Measurements from ENCODE around the gene AGPS. TPM values are rescaled to one million over a fixed set of nuclear protein-coding genes. Genes with fewer than 3 reads are reported as not detected.

AGPS gene
- total RNA-seq, 1 experiment from 2014 or later, result 43.7 TPM

DNA sequence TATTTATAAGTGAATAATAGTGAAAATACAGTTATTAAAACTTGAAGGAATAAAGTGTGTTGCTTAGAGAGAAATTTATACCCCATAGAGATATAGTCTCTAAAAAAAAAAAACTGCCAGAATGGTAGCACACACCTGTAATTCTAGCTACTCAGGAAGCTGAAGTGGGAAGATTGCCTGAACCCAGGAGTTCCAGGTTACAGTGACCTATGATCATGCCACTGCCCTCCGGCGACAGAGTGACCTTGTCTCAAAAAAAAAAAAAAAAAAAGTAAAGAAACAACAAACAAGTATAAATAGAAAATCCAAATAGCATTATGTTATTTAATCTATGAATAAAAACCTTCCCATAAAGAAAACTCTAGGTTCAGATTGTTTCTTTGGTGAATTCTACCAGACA, 7.4 kb upstream of the AGPS start:
- DNase-seq (ENCODE audit: low read depth), result no peak

DNA sequence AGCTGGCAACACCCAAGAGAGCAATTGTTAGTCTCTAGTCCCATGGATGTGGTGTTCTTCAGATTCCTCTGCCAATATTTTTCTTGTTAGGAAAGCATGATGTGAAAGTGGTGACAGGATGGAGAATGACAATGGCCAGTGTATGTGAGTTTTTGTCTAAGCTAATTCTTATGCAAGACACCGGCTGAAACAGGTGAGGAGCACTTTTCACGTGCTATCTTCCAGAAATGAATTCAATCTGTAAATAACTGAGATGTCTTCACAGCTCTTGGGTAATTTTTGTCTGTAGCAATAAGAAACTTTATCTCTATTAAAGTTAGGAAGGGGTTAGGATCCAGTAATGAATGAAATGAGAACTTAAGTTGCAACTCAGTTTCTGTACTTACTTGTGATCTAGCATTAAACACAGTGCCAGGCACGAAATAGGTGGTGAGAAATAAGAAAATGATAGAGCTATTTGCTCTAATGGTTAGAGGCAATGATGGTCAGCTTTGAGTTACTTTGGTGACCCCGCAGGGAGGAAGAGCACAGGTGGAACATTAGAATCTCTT, 676 bp upstream of the AGPS start:
- no peak for DNase-seq (ENCODE audit: low read depth)

DNA sequence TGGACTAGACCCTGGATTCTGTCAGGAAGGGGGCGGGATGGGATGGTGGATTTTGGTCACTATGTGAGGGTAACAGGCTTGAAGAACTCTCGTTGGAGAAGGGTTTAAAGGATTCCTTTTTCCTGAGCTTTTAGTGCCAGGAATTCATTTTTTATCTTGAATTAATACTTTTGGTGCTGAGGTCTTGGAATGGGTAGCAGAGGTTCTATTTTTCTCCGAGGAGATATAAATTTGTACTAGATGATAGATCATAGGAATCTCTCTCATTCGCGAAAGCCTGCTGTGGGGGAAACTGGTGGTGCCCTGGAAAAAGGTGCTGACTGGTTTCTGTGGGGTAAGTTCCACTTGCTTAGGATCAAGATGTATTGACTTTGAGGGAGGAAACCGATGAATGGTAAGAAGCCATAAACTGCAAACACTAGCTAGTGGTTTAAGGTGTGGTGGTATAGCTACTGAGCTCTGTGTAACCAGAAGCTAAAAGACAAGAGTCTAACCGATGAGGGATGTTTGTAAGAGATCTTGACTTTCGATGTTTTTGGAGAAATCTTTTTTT, 706 bp downstream of the AGPS start:
- DNase-seq (ENCODE audit: low read depth), result no peak

DNA sequence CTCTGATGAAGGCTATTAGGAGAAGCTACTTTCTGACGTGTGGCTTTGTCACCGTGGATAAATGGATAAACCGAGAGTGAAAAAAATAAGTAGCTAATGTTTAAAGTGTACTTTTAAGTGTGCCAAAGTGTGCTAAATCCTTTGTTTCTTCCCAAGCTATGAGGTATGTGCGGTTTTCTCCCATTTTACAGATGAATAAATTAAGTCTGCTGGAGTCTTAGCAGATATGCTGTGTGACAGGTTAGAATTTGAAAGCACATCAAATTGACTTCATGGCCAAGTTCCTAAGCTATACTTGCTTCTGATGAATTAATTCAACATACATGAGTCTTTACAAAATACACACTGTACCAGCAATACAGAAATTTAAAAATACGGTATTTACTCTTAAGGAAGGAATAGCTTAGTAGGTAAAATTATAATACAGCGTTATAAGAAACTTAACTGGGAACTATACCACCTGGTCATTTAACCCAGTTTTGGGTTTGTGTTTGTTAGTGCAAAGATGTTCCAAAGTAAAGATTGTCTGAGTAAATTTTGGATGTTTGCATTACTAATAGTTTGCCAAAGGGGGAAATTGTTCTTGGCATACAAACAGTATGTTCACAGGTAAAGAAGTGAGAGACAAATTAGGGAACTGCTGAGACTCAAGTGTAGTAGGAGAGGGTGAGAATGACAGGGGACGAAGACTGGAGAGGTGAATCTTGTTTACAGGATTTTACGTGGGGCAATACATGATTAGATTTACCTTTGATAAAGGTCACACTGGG, 1.4 kb downstream of the AGPS start:
- no peak for DNase-seq (ENCODE audit: low read depth)

DNA sequence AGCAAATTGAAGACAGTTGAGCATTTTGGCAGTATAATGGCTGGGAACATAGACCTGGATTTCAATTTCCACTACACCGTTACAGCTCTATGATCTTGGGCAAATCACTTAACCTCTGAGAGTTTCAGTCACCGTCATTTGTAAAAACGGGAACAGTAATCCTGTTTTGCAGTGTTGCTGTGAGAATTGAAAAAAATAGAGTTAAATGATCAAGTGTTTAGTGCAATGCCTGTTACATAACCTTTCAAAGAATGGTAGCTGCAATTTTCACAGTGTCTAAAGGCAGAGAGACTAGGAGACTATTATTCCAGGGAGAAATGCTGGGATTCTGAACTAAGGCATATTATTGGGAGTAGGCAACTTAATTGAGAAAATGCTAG, 2.0 kb downstream of the AGPS start:
- DNase-seq (ENCODE audit: low read depth), result no peak

DNA sequence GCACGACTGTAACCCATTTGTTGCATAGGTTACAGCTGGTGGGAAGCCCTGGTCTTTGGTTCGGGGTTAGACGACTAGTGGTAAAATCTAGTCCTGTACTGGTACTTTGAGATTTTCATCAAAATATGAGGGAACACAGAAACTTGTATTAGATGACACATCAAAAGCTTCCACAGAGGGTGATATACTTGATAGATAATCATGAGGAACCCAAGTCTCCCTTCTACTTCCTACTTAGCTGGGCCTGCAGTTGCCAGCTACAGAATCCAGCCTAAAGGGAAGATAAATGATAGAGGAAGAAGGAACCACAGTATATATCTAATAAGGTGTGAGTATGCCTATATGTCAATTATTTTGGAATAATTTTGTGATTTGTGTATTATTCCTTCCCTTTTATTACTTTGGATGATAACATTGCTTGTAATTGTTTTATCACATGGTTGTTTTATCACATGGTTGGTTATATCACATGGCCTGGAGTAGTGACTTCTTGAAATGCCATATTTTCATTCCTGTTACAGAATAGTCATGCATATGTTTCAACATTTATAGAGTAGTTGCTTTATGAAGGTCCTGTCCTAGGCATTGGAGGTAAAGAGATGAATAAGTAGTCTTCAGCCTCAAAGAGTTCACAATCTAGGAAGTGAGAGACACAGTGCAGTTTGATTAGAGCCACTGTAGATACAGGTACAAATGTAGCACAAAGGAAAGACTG, 2.9 kb downstream of the AGPS start:
- no peak for DNase-seq (ENCODE audit: low read depth)

DNA sequence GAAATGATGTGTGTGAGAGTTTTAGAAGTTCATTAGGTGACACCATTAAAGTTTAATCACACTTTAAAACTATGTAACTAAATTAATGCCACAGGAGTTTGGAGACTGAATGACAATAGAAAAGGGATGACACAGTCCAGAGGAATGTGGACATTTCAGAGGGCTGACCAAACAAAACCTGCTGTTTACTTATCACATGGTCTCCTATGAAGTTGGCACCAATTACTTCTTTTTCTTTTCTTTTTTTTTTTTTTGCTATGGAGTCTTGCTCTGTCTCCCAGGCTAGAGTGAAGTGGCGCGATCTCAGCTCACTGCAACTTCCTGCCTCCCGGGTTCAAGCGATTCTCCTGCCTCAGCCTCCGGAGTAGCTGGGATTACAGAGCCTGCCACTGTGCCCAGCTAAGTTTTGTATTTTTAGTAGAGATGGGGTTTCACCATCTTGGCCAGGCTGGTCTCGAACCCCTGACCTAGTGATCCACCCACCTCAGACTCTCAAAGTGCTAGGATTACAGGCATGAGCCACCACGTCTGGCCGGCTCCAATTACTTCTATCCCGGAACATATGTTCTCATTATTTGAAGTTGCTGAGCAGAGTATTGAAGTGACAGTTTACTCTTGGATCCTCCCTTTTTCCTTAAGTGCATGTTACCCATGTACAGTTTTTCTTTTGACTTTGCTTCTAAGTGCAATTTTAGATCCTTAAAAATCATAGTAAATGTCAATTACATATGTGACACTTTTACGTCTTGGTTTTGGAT, 4.3 kb downstream of the AGPS start:
- DNase-seq (ENCODE audit: low read depth), result peak; percentile 85

DNA sequence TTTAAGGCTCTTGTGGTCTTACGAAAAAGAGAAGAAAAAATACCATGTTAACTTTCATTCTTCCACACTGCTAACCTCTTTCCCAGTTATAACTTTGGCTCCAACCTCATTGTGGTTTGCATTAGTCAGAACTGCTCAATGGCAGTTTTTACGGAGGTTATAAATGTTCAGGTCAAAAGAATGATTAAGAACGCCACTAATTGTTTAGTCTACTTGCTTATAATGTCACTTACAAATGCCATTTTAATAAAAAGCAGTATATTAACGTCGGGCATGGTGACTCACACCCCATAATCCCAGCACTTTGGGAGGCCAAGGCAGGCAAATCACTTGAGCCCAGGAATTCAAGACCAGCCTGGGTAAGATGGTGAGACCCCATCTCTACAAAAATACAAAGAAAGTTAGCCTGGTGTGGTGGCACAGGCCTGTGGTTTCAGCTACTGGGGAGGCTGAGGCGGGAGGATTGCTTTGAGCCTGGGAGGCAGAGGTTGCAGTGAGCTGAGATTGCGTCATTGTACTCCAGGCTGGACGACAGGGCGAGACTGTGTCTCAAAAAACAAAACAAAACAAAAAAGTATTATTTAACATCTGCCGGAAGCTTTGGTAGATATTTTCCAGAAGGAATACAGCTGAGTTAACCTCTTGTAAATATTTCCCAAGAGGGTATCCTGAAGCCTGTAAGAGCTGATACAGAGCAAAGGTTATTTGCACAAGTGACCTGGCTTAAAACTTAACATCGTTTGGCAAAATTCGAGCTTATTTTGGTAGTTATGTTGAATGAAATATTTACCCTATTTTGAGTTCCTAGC, 5.1 kb downstream of the AGPS start:
- DNase-seq (ENCODE audit: low read depth), result peak; percentile 90

DNA sequence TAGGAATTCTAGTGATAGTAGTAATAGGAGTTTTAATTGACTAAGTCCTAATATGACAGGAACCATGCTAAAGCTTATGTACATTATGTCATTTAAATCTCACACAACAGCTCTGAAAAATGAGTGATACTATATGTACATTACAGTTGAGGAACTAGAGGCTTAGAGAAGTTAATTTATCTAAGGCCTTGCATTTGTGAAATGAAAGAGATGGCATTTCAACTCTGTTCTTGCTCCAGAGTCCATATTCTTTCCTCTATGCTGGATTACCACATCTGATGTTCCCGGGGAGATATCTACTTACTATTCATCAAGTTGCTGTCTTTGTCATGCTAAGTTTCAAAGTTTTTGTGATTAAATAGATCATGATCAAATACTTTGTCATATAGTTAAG, 5.7 kb downstream of the AGPS start:
- DNase-seq (ENCODE audit: low read depth), result no peak

DNA sequence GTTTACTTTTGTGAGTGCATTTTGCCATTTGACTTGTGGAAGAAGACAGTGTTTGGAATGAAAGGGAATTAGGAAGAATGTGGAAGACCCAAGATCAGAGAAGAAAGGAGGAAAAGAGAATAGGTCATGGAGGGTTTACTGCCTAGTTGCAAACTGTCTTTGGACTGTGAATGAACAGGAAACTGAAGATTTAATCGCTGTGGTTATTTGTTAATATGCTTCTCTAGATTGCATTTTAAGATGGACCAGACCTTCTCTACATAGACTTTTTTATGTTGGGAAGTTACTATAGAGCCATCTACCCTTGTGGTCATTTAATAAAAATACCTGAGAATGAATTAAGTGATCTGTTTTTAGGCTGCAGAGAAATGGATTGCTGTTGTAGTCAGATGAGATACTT, 6.2 kb downstream of the AGPS start:
- no peak for DNase-seq (ENCODE audit: low read depth)

DNA sequence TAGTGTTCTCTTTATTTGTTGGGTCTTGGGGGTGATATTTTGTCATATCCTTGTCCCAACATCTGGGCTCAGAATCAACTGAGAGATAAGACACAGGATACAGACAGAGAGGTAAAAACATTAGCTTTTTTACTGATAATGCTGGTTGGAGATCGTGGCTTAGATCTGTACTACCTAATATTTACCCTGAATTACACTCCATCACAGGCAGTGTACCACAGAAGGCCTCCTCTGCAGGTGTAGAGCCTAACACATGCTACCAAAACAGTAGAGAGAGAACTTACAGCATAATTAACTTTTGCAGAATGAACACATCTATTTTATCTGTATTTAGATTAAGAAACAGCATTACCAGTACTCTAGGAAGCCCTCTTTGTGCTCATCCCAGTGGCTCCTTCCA, 6.8 kb downstream of the AGPS start:
- DNase-seq (ENCODE audit: low read depth), result no peak

DNA sequence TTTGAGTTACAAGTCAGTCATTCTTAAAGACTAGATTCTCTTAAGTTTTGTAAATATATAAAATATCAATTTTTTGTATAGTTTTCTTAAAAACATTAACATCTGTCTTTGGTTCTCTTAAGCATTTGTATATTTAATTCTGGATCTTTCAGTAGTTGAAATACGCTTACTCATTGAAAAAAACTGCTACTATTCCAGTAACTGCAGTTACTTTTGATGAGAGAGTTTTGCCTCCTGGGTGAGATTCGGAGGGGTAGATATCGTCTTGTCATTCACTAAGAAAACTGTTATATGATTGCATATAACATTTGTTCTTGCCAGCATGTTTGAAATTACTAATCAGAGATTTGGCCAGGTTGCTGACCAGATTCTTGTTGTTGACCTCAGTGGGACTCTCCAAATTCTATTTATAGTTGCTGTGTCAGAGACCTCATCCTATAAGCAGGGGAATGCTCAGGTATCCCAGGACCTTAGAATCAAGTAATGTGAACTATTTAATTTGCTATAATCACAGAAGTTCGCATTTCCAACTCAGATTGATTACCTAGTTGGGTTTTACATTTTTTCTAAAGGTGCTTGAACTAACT, 7.9 kb downstream of the AGPS start:
- DNase-seq (ENCODE audit: low read depth), result no peak

DNA sequence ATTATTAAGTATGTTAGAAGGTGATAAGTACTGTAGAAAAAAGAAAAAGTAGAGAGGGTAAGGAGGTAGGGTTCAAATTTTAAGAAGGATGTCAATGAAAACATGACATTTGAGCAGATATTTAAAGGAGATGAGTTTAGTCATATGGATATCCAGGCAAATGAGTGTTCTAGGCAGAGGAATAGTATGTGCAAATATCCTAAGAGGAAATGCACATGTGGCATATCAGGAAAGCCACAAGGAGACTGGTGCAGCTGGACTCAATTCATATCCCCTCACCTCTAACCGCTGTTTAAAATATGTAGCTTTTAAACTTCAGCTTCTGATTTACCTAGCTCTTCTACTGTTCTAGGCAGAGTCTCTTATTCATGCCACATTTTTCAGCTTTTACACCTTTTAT, 9.5 kb downstream of the AGPS start:
- no peak for DNase-seq (ENCODE audit: low read depth)

DNA sequence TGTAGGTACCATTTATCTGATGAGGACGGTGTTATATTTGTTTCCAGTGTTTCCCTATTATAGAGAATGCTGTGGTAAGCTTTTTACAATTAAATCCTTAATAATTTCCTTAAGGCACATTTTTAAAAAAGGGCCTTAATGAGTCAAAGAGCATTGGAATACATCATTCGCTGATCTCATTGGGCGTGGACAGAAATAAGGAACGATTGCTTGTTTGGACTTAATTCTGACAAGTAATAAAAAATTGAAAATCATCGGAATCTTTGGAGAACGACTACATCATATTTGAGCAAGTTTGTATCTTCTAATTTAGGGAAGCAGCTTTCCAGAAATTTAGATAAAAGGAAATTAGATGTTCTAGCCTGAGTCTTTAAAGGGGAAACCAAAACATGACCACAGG, 11.3 kb downstream of the AGPS start:
- no peak for DNase-seq (ENCODE audit: low read depth)

DNA sequence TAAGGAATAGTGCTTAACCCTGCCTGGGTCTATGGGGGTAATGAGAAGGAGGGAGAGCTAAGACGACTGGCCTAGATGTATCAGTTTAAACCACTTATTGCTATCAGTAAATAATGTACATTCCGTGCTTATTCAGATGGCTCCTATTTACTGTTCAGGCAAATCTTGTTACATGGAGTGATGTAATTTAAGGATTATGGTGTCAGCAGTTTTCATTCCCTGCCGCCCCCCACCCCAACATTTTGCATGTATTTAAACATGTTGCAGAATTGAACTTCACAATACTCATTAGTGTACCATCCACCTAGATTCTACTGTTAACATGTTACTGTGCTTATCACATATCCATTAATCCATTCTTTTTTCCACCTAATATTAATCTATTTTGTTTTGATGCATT, 11.7 kb downstream of the AGPS start:
- DNase-seq (ENCODE audit: low read depth), result no peak

DNA sequence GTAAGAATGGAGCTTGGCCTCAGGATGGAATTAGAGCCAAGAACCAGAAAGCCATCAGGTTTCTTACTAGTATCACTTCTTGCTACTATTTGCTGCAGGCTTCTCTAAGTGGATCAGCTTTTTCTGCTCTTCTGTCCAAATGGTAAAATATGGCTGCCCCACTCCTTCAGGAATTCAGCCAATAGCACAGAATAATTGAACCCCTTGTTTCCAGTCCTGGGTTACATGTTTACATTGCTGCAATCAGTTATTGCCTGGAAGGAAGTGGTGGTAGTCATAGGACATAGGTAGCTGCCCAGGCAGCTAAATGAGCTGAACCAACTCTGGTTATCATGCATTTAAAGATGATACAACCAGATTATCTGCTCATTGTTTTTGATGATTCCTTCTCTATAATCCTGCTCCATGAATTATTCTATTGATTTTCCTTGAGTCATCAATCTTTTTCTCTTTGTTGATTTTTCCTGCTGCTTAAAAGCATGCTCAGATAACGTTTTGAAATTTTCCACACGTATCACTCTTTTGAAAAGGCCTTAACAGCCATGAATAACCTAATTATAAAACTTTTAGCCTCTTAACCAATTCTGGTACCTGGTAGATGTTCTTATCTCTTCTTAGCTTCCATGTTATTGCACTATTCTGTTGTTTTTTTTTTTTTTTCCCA, 12.6 kb downstream of the AGPS start:
- no peak for DNase-seq (ENCODE audit: low read depth)

DNA sequence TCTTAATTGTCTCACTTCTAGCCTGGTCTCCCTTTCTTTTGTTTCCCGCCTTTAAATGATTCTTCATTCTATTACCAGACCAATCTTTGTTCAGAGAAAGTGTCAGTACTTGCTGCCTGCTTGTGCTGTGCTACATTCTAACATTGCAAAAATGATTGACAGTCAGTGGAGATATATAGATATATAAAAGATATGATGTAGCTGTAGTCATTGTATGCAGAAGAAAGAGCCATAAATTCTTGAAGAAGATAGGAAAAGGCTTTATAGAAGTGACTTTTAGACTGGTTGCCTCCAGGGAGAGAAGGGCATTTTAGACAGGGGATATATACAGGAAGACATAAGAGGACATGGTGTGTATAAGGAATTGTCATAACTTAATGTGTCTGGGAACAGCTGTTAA, 13.6 kb downstream of the AGPS start:
- no peak for DNase-seq (ENCODE audit: low read depth)

DNA sequence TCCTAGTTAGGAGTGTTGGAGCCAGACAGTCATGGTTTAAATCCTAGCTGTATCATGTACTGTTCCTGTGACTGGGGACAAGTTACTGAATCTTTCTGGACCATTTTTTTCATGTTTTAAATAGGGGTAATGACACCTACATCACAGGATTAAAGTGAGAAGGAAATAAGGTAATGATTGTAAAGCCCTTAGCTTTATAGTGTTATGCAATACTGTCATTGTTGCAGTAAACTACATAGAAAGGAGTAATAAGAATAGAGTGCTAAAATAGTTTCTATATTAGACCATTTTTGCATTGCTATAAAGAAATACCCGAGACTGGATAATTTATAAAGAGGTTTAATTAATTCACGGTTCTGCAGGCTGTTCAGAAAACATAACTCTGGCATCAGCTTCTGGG, 14.5 kb downstream of the AGPS start:
- no peak for DNase-seq (ENCODE audit: low read depth)

DNA sequence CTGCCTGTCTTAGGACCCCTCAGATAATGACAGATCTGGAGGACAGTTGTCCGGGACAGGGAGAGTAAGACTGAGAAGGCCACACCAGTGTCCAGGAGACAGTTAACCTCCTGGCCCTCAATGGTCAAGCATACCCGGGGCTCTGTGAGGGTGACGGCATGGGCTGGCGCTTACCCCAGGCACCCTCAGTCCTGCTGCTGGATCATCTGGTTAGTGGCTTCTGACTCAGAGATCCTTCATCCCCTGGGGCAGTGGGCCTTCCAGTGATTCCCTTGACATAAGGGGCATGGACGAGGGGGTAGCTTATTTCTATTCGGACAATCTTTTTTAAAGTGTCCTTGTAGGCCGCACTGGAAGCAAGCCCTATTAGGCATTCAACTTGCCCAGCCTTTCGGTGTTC, 18.1 kb downstream of the AGPS start:
- peak; percentile 89 for DNase-seq (ENCODE audit: low read depth)

DNA sequence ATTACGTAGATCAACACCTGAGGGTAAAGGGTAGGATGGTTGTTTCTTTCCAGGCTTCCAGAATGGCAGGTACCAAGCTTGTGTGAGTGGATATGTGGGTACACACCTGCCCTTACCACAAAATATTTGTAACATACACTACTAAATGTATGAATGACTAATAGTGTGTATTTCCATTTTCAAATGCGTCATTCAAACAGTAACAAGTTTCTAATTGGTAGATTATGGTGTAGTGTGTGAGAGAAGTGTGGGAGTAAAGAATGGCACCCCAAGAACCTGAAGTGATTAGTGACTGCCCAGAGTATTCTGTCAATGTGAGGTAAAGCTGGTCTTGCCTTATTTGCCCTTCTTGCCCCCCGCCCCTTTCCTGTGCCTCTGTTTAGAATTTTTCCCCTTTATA, 21.1 kb downstream of the AGPS start:
- no peak for DNase-seq (ENCODE audit: low read depth)

DNA sequence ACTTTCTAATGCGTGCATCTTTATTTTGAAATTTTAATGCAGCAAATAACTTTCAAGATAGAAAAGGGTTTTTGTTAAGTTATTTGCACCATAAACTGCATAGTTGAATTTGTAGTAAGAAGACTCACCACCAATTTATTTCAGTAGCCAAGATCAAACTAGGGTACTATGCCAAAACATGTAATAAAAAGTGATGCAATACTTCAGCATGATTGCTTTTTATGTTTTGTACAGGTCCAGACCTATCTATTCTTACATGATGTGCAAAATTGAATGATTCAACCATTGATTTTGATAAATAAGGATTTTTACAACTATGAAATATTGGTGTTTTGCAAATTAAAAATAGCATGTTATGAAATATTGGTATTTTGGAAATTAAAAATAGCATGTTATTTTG, 26.7 kb downstream of the AGPS start:
- DNase-seq (ENCODE audit: low read depth), result peak; percentile 31
